HepG2 (cell line): ENCODE data around the gene TRPT1. TPM values are rescaled to one million over a fixed set of nuclear protein-coding genes. Genes with fewer than 3 reads are reported as not detected.

Experiments used
- AGO2 ChIP-seq: fragments of 200-400 bp; formaldehyde crosslinking; optimal IDR thresholded peaks from 2 replicates; pipeline ENCODE3; 2017; ENCODE audit warnings: mild to moderate bottlenecking, low read depth, low read length, moderate library complexity
- ATAD3A ChIP-seq: sonication (generic); formaldehyde crosslinking; IDR thresholded peaks from 2 replicates; pipeline ENCODE4 v1.4.0; 2020; ENCODE audit warnings: missing genetic modification reagents
- CBX5 ChIP-seq: sonication (generic); formaldehyde crosslinking; IDR thresholded peaks from 2 replicates; pipeline ENCODE4 v1.4.0; 2020; ENCODE audit warnings: missing genetic modification reagents, borderline replicate concordance
- HNRNPUL1 ChIP-seq: fragments of 200-400 bp; formaldehyde crosslinking; IDR thresholded peaks from 2 replicates; pipeline ENCODE4 v1.6.1; 2017; ENCODE audit warnings: low read depth, mild to moderate bottlenecking, low read length, moderate library complexity
- KAT8 ChIP-seq: IDR thresholded peaks from 2 replicates; pipeline ENCODE4 v1.6.1; 2016; ENCODE audit warnings: missing genetic modification reagents, missing compliant biosample characterization
- MAFG ChIP-seq: sonication (generic); formaldehyde crosslinking; IDR thresholded peaks from 2 replicates; pipeline ENCODE4 v1.5.1; 2020; ENCODE audit warnings: mild to moderate bottlenecking, missing genetic modification reagents
- MAFK ChIP-seq, 2 experiments: IDR thresholded peaks in 1 of 2; conservative IDR thresholded peaks in 1 of 2; 2 replicates each; pipeline ENCODE4 v1.6.1; 2011; ENCODE audit warnings: improper control_type of control experiment in 2 of 2, low read length in 2 of 2
- NCOR1 ChIP-seq: fragments of 200-600 bp; sonication (generic); IDR thresholded peaks from 2 replicates; pipeline ENCODE4 v1.7.0; 2017; ENCODE audit warnings: antibody characterized with exemption, low read length, borderline replicate concordance
- SMAD3 ChIP-seq: sonication (generic); formaldehyde crosslinking; IDR thresholded peaks from 2 replicates; pipeline ENCODE4 v1.4.0; 2020; ENCODE audit warnings: missing genetic modification reagents
- TMF1 ChIP-seq: sonication (generic); formaldehyde crosslinking; IDR thresholded peaks from 2 replicates; pipeline ENCODE4 v1.8.1; 2022; ENCODE audit warnings: low read depth, missing genetic modification reagents
- ZFP36 ChIP-seq: fragments of 150-350 bp; IDR thresholded peaks from 2 replicates; pipeline ENCODE4 v1.6.1; 2018; ENCODE audit warnings: borderline replicate concordance, low read length, low read depth; ENCODE audit not compliant: partially characterized antibody
- ZFX ChIP-seq: sonication (generic); formaldehyde crosslinking; IDR thresholded peaks from 2 replicates; pipeline ENCODE4 v1.4.0; 2020; ENCODE audit warnings: mild to moderate bottlenecking, low read depth, missing genetic modification reagents, moderate library complexity
- ZNF264 ChIP-seq: sonication (generic); formaldehyde crosslinking; IDR thresholded peaks from 2 replicates; pipeline ENCODE4 v1.4.0; 2020; ENCODE audit warnings: missing genetic modification reagents
- ZNF3 ChIP-seq: IDR thresholded peaks from 2 replicates; pipeline ENCODE4 v1.7.0; 2017; ENCODE audit warnings: inconsistent platforms
- ZNF317 ChIP-seq: sonication (generic); formaldehyde crosslinking; IDR thresholded peaks from 2 replicates; pipeline ENCODE4 v1.5.0; 2020; ENCODE audit warnings: mild to moderate bottlenecking, missing genetic modification reagents
- ZNF766 ChIP-seq: sonication (generic); formaldehyde crosslinking; IDR thresholded peaks from 2 replicates; pipeline ENCODE4 v1.5.0; 2020; ENCODE audit warnings: missing genetic modification reagents, borderline replicate concordance
- ZNF776 ChIP-seq: sonication (generic); formaldehyde crosslinking; IDR thresholded peaks from 2 replicates; pipeline ENCODE4 v1.4.0; 2020; ENCODE audit warnings: mild to moderate bottlenecking, missing genetic modification reagents
- polyA plus RNA-seq, 8 experiments: library from polyadenylated mRNA; depleted of rRNA in 3 of 8; stranded (reverse) in 7 of 8; unstranded in 1 of 8; fragments of >200 nt; fragmentation: Illumina TruSeq in 4 of 8; extraction: Trizol in 4 of 8; gene quantifications; 2 replicates each; pipeline versions ENCODE4 v1.2.1 to v1.2.3, GENCODE V29; 2011 to 2016; ENCODE audit warnings: low read depth in 4 of 8, missing spikeins in 1 of 8, mixed read lengths in 1 of 8; ENCODE audit not compliant: insufficient read depth in 1 of 8
- total RNA-seq, 5 experiments: library from RNA; depleted of rRNA; stranded (reverse); fragments of >200 nt; fragmentation: Illumina TruSeq; extraction: Trizol; gene quantifications; 2 replicates each; pipeline ENCODE4 v1.2.3, GENCODE V29; 2016; ENCODE audit warnings: low read depth in 1 of 5
- TF ChIP-seq, protein P1 (sequence below): sonication (generic); formaldehyde crosslinking; IDR thresholded peaks from 2 replicates; pipeline ENCODE4 v1.8.0; 2023; ENCODE audit warnings: mild to moderate bottlenecking, missing genetic modification reagents
- TF ChIP-seq, protein P2 (sequence below): sonication (generic); formaldehyde crosslinking; IDR thresholded peaks from 2 replicates; pipeline ENCODE4 v1.4.0; 2020; ENCODE audit warnings: missing genetic modification reagents
- TF ChIP-seq, protein P3 (sequence below): sonication (generic); formaldehyde crosslinking; IDR thresholded peaks from 2 replicates; pipeline ENCODE4 v1.8.0; 2022; ENCODE audit warnings: mild to moderate bottlenecking, missing genetic modification reagents, moderate library complexity
- TF ChIP-seq, protein P4 (sequence below): sonication (generic); formaldehyde crosslinking; IDR thresholded peaks from 2 replicates; pipeline ENCODE4 v1.5.0; 2020; ENCODE audit warnings: mild to moderate bottlenecking, missing genetic modification reagents, moderate library complexity
- TF ChIP-seq, protein P5 (sequence below): sonication (generic); formaldehyde crosslinking; IDR thresholded peaks from 2 replicates; pipeline ENCODE4; 2020; ENCODE audit warnings: missing genetic modification reagents, mild to moderate bottlenecking, borderline replicate concordance
- TF ChIP-seq, protein P6 (sequence below): IDR thresholded peaks from 2 replicates; pipeline ENCODE4 v1.6.1; 2016; ENCODE audit warnings: mild to moderate bottlenecking

Gene TRPT1
- total and polyA plus RNA-seq, 2 of the 13 experiments (the other 11 are each of a cell fraction or from before 2014, with no cell fraction given): 24.8 to 40.7 TPM

DNA sequence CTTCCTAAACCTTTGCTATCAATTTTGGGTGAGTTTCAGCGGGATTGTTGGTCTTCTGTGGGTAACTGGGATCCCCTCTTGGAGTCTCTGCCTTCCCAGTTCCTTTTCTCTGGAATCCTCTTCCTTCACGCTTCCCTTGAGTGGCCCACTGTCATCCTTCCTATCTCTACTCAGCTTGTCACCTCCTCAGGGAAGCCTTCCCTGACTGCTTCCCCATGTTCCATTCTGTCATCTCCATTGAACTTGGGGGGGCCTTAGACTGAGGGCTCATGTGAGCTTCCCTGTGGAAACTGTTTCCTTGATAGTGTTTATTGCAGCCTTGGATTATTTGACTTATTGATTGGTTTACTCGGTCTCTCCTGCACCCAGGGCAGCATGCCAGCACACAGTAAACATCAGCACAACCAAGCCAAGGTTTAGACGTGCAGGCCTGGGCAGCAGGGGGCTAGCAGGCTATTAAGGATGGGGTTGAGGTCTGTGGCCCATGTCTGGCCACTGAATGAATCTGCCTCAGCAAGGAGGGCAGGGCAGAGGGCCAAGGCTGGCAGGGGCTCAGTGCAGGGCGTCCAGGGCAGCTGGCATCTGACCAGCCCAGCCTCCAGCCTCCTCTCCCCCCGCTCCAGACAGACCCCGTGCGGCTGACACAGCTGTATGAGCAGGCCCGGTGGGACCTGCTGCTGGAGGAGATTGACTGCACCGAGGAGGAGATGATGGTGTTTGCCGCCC lies 7.2 kb downstream of the TRPT1 start (continued):
- TF ChIP-seq, protein P1, sequence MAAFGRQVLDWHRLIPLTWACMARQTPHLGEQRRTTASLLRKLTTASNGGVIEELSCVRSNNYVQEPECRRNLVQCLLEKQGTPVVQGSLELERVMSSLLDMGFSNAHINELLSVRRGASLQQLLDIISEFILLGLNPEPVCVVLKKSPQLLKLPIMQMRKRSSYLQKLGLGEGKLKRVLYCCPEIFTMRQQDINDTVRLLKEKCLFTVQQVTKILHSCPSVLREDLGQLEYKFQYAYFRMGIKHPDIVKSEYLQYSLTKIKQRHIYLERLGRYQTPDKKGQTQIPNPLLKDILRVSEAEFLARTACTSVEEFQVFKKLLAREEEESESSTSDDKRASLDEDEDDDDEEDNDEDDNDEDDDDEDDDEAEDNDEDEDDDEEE (CRISPR knock-in tag): no peak
- TF ChIP-seq SMAD3 (no peak), ZNF317 (CRISPR knock-in tag) (no peak), MAFK (conservative IDR thresholded peaks at IDR 0.05 in 1 of 2, IDR thresholded peaks at IDR 0.05 in 1 of 2; ENCODE audit: low read length in 2 of 2) (no peak), ZNF3 (no peak), ATAD3A (CRISPR knock-in tag) (no peak), ZFX (peak; percentile 52; the same call in 1 of the 2 replicates), HNRNPUL1 (no peak), ZNF766 (CRISPR knock-in tag) (no peak), AGO2 (no peak), MAFG (CRISPR knock-in tag) (no peak), NCOR1 (no peak), KAT8 (CRISPR knock-in tag) (no peak), ZFP36 (peak; percentile 90), ZNF264 (CRISPR knock-in tag) (no peak), CBX5 (no peak), ZNF776 (CRISPR knock-in tag) (no peak), TMF1 (CRISPR knock-in tag) (no peak)
- TF ChIP-seq, protein P2, sequence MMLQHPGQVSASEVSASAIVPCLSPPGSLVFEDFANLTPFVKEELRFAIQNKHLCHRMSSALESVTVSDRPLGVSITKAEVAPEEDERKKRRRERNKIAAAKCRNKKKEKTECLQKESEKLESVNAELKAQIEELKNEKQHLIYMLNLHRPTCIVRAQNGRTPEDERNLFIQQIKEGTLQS (CRISPR knock-in tag): no peak
- TF ChIP-seq, protein P3, sequence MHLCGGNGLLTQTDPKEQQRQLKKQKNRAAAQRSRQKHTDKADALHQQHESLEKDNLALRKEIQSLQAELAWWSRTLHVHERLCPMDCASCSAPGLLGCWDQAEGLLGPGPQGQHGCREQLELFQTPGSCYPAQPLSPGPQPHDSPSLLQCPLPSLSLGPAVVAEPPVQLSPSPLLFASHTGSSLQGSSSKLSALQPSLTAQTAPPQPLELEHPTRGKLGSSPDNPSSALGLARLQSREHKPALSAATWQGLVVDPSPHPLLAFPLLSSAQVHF (CRISPR knock-in tag): no peak
- TF ChIP-seq, protein P4, sequence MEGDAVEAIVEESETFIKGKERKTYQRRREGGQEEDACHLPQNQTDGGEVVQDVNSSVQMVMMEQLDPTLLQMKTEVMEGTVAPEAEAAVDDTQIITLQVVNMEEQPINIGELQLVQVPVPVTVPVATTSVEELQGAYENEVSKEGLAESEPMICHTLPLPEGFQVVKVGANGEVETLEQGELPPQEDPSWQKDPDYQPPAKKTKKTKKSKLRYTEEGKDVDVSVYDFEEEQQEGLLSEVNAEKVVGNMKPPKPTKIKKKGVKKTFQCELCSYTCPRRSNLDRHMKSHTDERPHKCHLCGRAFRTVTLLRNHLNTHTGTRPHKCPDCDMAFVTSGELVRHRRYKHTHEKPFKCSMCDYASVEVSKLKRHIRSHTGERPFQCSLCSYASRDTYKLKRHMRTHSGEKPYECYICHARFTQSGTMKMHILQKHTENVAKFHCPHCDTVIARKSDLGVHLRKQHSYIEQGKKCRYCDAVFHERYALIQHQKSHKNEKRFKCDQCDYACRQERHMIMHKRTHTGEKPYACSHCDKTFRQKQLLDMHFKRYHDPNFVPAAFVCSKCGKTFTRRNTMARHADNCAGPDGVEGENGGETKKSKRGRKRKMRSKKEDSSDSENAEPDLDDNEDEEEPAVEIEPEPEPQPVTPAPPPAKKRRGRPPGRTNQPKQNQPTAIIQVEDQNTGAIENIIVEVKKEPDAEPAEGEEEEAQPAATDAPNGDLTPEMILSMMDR (CRISPR knock-in tag): no peak; the same call in 1 of the 2 replicates
- TF ChIP-seq, protein P5, sequence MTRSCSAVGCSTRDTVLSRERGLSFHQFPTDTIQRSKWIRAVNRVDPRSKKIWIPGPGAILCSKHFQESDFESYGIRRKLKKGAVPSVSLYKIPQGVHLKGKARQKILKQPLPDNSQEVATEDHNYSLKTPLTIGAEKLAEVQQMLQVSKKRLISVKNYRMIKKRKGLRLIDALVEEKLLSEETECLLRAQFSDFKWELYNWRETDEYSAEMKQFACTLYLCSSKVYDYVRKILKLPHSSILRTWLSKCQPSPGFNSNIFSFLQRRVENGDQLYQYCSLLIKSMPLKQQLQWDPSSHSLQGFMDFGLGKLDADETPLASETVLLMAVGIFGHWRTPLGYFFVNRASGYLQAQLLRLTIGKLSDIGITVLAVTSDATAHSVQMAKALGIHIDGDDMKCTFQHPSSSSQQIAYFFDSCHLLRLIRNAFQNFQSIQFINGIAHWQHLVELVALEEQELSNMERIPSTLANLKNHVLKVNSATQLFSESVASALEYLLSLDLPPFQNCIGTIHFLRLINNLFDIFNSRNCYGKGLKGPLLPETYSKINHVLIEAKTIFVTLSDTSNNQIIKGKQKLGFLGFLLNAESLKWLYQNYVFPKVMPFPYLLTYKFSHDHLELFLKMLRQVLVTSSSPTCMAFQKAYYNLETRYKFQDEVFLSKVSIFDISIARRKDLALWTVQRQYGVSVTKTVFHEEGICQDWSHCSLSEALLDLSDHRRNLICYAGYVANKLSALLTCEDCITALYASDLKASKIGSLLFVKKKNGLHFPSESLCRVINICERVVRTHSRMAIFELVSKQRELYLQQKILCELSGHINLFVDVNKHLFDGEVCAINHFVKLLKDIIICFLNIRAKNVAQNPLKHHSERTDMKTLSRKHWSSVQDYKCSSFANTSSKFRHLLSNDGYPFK (CRISPR knock-in tag): no peak
- TF ChIP-seq, protein P6, sequence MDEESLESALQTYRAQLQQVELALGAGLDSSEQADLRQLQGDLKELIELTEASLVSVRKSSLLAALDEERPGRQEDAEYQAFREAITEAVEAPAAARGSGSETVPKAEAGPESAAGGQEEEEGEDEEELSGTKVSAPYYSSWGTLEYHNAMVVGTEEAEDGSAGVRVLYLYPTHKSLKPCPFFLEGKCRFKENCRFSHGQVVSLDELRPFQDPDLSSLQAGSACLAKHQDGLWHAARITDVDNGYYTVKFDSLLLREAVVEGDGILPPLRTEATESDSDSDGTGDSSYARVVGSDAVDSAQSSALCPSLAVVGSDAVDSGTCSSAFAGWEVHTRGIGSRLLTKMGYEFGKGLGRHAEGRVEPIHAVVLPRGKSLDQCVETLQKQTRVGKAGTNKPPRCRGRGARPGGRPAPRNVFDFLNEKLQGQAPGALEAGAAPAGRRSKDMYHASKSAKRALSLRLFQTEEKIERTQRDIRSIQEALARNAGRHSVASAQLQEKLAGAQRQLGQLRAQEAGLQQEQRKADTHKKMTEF: no peak
